Cortex of kidney (tissue), 1 donor: ENCODE results near the gene GSG1L.

Experiments
- DNase-seq: peaks from one replicate; lab custom pipeline; 2025; lab: John Stamatoyannopoulos, UW

GSG1L gene

DNA sequence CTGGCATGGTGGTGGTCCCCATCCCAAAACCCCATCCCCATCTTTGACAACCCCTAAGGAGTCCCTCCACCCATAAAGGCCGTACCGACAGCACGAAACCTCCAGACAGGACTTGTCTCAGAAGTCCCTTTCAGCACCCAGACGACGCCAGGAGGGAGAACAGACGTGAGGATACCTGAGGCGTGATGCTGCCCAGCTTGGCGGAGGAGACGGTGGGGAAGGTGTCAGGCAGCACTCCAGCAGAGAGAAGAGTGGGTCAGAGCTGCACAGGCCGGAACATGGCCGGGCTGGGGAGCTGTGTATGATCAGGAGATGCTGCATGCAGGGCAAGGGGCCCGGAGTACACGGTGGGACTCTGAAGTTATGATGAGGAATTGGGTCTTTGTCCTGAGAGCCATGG, 244.2 kb downstream of the GSG1L start:
- no peak for DNase-seq

DNA sequence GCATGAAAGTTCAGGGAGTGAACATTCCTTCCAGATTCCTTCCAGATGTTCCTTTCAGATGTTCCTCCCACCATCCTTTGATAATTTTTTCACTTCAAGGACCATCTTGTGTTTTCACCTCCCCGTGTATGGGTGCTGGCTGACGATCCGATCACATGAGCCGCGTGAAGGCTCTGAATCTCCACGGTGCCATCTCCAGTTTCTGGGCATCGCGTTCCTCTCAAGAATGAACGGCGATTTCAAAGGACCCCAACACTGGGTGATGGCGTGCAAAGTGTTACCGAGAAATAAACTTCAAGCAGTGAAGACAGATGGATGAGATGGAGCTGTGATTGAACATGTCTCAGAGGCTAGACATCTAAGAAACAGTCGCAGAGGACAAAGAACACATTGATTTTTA, 245.3 kb downstream of the GSG1L start:
- no peak for DNase-seq

DNA sequence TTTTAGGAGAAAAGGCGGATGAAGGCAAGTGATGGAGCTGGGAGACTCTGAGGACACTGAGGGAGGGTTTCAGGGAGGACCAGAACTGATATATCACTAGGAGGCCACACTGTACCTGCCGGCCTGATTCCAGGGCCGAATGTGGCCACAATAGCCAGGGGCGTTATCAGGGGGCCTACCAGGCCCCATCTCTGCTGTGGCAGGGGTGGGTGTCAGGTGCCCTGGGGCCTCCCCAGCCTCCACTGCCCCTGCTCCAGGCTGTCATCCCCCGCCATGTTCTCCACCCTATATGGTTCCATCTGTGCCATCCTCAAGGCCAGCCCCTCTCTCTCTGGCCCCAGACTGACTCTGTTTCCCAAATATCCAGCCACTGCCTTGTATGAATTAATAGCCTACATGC, 246.5 kb downstream of the GSG1L start:
- no peak for DNase-seq

DNA sequence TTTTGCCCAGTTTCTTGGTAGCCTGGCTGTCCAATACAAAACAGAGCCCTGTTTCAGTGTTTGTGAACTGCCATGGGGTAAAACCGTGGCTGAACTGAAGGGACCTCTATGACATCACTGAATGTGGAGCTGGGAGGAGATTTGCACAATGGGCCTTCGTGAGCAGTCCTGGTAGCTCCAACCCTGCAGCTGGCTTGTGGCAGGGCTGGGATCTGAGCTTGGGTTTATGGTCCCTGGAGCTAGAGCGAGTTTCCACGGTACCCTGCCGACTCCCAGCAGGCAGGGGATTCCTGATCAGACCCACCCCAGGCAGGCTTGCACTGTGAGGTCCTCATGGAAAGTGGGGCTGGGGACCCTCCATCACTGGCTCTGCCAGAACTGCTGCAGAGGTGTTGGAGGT, 247.0 kb downstream of the GSG1L start:
- DNase-seq = no peak

- no peak for DNase-seq
Measured at GRCh38 chr16:27813591-27813990, 249.9 kb downstream of the GSG1L start.

- DNase-seq = no peak
Measured at GRCh38 chr16:27811881-27812280, 251.6 kb downstream of the GSG1L start.

DNA sequence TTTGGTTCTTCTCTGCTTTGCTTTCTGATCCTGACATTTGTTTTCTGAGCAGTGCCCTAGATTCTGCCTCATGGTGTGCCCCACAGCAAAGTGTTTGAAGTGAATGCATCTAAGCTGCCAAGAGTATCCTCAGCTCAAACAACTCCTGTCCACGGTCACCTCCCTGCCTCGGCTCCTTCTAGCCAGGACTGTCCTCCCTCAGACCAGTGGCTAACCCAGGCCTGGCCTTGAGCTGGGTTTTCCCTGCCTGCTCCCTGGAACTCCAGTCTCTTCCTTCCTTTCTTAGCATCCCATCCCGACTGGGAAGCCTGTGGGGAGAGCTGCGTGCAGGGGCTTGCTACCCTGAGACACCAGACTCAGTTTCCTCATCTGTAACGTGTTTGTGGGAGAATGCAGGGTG, 256.5 kb downstream of the GSG1L start:
- DNase-seq = no peak

DNA sequence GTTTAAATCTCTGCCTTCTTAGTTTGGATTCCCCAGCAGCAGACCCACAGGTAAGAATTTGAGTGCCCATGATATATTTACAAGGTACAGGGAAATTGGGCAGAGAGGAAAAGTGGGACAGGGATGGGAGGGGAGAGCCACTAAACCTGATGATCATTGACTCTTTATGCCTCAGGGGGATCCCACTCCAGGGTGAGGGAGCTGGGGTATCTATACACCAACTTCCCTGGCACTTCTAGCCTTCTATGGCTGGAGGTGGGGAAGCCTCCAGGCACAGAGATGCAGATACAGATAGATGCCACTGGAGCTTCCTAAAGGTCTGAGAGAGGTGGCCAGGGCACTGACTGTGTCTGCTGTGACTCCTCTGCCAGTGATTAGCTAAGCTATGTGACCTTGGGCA, 257.1 kb downstream of the GSG1L start:
- DNase-seq = no peak

GRCh38 chr16:27805828-27806351, 257.6 kb downstream of the GSG1L start:
- no peak for DNase-seq

DNA sequence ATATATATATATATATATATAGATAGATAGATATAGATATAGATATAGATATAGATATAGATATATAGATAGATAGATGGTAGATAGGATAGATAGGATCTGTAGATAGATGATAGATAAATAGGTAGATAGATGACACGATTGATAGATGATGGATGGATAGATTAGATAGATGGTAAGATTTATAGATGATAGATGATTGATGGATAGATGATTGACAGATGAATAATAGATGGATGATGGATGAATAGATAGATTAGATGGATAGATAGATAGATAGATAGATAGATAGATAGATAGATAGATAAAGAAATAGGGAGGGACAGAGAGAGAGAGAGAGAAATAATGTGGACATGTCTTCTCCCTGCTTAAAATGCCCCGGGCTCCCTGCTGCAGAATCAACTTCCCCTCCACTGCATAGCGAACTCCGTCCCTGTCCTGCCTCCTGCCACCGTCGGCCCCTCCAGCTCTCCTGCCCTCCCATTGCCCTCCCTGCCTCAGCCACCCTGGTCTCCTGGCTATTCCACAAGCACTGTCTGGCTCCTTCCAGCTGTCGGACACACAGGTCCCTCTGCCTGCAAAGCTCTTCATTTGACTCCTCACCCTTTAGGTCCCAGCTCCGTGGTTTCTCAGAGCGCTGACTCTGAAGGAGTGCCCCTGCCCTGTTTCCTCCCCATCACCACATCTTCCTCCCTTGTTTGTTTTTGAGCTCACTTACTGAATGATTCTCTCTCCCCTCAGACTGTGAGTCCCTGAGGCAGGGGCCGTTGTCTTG, 259.6 kb downstream of the GSG1L start:
- no peak for DNase-seq

DNA sequence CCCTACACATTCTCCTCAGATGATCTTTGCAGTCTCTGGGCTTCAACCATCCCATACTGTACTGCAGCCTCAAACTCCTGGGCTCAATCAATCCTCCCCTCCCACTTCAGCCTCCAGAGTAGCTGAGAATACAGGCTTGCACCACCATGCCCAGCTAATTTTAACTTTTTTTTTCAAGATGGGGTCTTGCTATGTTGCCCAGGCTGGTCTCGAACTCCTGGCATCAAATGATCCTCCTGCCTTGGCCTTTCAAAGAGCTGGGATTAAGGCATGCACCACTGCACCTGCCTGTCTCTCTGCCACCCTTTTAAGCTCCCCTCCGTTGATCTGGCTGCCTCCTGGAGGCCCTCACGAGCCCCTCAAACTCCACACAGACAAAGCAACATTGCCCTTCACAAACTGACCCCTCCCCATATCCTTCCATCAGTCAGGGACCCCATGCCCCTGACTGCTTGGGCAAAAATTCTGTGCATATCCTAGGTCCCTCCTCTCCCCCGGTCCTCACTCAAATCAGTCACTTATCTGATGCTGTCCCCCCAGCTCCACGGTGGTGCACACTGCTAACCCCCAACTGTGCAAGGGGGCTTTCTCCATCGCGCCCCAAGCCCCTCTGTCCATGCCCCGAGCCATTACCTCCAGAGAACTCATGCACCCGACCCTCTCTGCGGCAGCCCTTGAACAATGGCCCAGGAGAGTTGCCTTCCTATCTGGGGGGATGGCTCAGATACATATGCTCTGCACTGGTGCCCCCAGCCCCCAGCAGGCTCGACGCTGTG, 260.7 kb downstream of the GSG1L start:
- DNase-seq = no peak

DNA sequence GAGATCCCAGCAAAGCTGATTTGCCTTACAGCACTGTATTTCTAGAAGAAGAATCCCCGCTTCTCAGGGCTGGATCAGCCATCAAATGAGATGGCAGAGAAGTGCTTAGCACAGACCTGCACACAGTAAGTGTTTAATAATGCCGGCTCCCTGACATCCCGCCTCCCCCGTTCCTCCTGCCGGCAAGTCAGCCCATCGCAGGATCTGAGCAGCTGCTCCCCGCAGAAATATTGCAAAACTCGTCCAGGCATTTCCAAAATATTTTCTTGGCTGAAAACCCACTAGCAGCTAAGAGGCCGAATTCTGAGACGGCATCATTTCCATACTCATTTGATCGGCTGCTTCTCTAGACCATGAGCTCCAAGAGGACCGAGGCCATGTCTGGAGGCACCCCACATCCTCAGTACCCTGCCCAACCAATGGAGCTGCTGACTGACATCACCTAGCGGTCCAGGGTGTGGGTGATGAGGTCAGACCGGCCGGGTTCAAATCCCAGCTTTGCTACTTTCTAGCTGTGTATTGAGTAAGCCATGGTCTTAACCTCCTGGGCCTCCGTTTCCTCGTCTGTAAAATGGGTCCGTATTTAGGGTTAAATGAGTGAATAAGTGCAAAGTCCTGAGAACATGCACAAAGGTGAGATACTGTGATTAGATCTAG, 262.1 kb downstream of the GSG1L start:
- no peak for DNase-seq

GRCh38 chr16:27800817-27801216, 262.7 kb downstream of the GSG1L start:
- no peak for DNase-seq

DNA sequence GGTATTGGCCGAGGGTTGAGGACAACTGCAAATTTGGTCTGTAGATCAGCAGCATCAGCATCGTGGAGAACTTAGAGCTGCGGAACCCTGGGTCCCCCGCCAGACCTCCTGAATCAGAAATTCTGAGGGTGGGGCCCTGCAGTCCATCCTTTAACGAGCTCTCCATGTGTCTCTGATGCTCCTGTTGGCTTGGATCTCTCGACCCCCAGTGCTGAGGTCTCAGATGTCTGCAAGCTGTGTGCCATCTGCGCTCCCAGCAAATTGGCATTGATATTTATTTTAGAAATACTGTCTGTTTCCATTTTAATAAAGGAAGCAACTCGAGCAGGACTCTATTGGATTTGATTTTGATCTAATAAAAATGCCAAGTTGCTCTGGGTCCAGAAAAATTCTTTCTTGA, 263.6 kb downstream of the GSG1L start:
- no peak for DNase-seq

- no peak for DNase-seq
Measured at GRCh38 chr16:27798241-27798640, 265.3 kb downstream of the GSG1L start.

DNA sequence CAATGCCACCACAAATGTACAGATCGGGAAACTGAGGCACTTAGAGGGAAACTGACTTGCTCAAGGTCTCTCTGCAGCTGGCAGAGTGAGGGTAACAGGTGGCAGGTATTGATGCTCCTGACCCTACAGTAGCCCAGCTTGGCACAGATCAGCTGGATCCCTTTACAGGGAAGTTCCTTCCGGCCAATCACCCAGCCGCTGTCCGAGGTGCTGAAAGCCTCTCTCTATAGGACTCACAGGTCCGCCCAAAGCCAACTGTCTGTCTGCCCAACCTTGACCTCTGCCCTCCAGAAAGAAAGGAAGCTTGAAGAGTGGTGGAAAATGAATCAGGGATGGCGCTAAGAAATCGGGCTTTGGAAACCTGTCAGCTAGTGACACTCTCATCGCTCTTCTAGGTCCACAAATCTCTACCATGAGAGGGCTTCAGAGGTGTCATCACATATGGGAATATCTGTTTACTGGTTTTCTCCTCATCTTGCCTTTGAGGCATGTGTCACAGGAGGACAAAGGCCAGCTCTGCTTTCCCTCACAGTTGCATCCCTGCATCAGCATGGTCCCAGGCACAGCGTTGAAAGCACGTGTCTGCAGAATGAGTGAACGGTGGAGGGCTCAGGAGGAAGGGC, 267.4 kb downstream of the GSG1L start:
- DNase-seq = no peak

DNA sequence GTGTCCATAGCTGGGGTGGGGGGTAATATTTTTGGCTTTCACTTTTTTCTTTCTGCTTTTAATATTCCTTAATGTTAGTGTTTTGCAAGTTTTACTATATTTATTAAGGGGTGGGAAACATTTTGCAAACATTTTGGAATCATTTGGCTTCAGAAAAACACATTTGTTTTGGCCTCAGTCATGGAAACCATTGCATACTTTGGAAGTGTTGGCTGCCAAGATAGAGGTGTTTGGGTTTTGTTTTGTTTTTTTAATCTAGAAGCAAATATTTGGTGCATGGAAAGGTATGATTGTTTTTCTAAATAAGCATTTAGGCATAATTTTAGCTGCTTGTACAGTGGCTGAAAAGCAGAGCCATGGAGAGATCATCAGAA, 270.3 kb downstream of the GSG1L start:
- no peak for DNase-seq

DNA sequence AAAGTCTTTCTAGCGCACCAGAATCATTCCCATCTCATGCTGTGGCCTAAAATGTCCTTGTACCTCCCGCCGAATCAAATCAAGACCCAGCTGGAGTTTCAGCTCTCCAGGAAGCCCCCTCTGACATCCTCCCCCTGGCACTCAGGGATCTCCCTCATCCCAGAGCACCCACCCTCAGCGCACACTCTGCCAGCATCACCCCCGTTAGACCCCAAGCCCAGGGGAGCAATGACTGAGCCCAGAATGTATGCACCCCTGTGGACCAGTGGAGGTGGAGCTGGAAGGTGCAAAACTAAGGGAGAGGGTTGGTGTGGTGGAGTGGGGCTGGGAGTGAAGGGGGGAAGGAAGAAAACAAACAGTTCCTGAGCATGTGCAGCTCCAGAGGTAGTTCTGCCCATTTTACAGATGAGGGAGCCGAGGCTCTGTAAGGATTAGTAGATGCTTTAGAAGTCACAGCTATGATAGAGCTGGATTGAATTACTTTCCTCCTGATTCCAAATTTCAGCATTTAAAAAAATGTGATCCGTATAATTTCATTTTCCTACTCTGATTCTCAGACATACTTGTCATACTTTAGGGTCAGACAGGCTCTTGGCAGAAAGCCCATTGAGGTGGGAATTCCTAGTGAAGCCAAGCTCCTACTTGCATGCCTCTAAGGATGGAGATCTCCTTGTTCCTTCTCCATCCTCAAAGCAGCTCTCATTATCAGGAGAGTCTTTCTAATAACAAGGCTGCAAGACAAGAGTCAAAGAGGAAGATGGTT, 270.8 kb downstream of the GSG1L start:
- DNase-seq = no peak

- DNase-seq = no peak
Measured at GRCh38 chr16:27791404-27791719, 272.2 kb downstream of the GSG1L start.

DNA sequence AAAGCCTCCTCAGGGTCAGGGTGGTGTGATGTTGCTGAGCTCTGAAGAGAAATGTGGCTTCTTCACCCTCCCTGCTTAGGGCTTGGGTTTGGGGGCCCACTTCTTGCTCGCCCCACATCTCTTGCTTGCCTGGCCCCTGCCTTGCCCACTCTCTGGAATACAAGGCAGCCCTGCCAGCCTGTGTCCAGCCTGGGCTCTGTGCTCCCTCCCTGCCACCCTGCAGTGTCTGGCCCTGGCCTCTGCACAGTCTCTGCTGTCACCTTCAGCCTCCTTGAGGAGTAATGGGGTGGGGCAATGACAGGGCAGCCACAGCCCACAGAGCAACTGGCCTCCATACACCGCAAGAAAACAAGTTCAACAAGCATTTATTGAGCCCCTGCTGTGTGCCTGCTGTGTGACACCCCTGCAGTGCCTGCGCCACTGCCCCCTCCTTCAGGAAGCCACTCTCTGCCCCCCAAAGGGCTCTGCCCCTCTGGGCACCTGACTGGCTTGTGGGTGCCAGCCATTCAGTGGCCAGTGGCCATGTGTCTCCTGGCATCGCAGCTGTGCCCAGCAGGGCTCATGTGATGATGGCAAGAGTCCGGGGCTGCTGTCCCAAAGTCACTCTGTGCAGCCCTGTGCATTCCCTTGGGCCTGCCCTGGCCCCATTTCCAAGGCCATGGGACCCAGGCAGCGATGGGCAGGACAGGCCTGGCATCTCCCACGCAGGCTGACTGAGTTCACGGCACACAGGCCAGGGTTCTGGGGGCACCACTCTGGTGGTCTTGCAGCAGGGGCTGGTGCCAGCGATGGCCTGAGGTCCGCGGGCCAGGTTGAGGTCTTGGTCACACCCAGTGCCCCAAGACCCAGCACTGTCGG, 272.7 kb downstream of the GSG1L start:
- no peak for DNase-seq
